Activated CD8-positive, alpha-beta T cell treated with anti-CD3 and anti-CD28 coated beads for 36 hours (primary cell): ENCODE results near the gene NTF3. TPM values are rescaled to one million over a fixed set of nuclear protein-coding genes. Genes with fewer than 3 reads are reported as not detected.

Experiments
- ATAC-seq: fragments of 200-7000 bp; cut with Tn5 transposase; one replicate; pipeline ENCODE4 v1.10.0; 2021; ENCODE audit warnings: mild to moderate bottlenecking, moderate library complexity
- CTCF ChIA-PET: fragments of 350-600 bp; sonication (Branson Sonifier 250); formaldehyde crosslinking; loops from one replicate; lab custom pipeline; 2021; ENCODE audit warnings: antibody characterized with exemption; lab: Charles Lee
- POLR2A ChIA-PET: fragments of 350-600 bp; sonication (Branson Sonifier 250); formaldehyde crosslinking; loops from one replicate; lab custom pipeline; 2021; ENCODE audit warnings: antibody characterized with exemption; lab: Charles Lee
- DNase-seq: peaks from one replicate; pipeline ENCODE4 v3.0.0-alpha.2; 2020
- H3K27ac Mint-ChIP-seq: one replicate; pipeline ENCODE4 v1.8.0; 2021; ENCODE audit warnings: mild to moderate bottlenecking, mixed read lengths
- H3K27me3 Mint-ChIP-seq: one replicate; pipeline ENCODE4 v1.8.0; 2021; ENCODE audit warnings: mixed read lengths
- H3K36me3 Mint-ChIP-seq: one replicate; pipeline ENCODE4 v1.8.0; 2021; ENCODE audit warnings: low read depth, mixed read lengths
- H3K4me1 Mint-ChIP-seq: one replicate; pipeline ENCODE4 v1.8.0; 2021; ENCODE audit warnings: low read depth, mixed read lengths
- H3K4me3 Mint-ChIP-seq: one replicate; pipeline ENCODE4 v1.8.0; 2021; ENCODE audit warnings: mild to moderate bottlenecking, moderate library complexity, mixed read lengths
- H3K9me3 Mint-ChIP-seq: one replicate; pipeline ENCODE4 v1.8.0; 2021; ENCODE audit warnings: mixed read lengths
- CTCF ChIP-seq: fragments of 200-600 bp; IDR thresholded peaks from one replicate; pipeline ENCODE4 v1.8.0; 2022; ENCODE audit warnings: antibody characterized with exemption, mild to moderate bottlenecking
- intact Hi-C: fragments of 100-400 bp; cut with micrococcal nuclease; formaldehyde crosslinking; loops from one replicate; pipeline ENCODE4 v1.10.0; 2022
- total RNA-seq, 2 experiments: library from RNA; stranded (reverse); gene quantifications; one replicate each; pipeline ENCODE4 v1.2.3, GENCODE V29; 2021

NTF3 gene
- total RNA-seq, 2 experiments from 2014 or later = not detected

GRCh38 chr12:5402009-5402935 lies 29.6 kb upstream of the NTF3 start:
- H3K9me3 Mint-ChIP-seq = no peaks in the 10 kb centered on the region
- H3K4me3 Mint-ChIP-seq = no peak overlapping the region

GRCh38 chr12:5403411-5403810 lies 28.5 kb upstream of the NTF3 start:
- DNase-seq (no peak), ATAC-seq (no peak)
- H3K4me3 Mint-ChIP-seq = no peak overlapping the region
- H3K27ac Mint-ChIP-seq = no peak overlapping the region
- H3K4me1 Mint-ChIP-seq = no peaks in the 10 kb centered on the region
- peaks cover 8% of the 10 kb centered on the region for H3K27me3 Mint-ChIP-seq
- no peaks in the 10 kb centered on the region for H3K36me3 Mint-ChIP-seq
- ChIA-PET POLR2A (no interaction called here), CTCF (no interaction called here)
- no peaks in the 10 kb centered on the region for H3K9me3 Mint-ChIP-seq
- TF ChIP-seq CTCF = no peak
- intact Hi-C loops = no loop called here

More at GRCh38 chr12:5402009-5402935, 29.6 kb upstream of the NTF3 start:
- peaks cover 15% of the 10 kb centered on the region for H3K27me3 Mint-ChIP-seq
- ChIA-PET POLR2A (no interaction called here), CTCF (no interaction called here)
- DNase-seq = no peak
- no peaks in the 10 kb centered on the region for H3K36me3 Mint-ChIP-seq
- no peak overlapping the region for H3K27ac Mint-ChIP-seq
- no peak for ATAC-seq
- no peaks in the 10 kb centered on the region for H3K4me1 Mint-ChIP-seq
- TF ChIP-seq CTCF = no peak
- intact Hi-C loops = no loop called here

GRCh38 chr12:5407034-5407856 lies 24.7 kb upstream of the NTF3 start:
- POLR2A ChIA-PET = no interaction called here
- peaks cover 2% of the 10 kb centered on the region for H3K9me3 Mint-ChIP-seq
- no peak for DNase-seq
- H3K4me3 Mint-ChIP-seq = no peak overlapping the region
- intact Hi-C loops = no loop called here
- H3K27me3 Mint-ChIP-seq = peaks cover 5% of the 10 kb centered on the region
- CTCF ChIA-PET = no interaction called here
- no peak for TF ChIP-seq CTCF
- H3K36me3 Mint-ChIP-seq = no peaks in the 10 kb centered on the region
- no peaks in the 10 kb centered on the region for H3K4me1 Mint-ChIP-seq
- no peak overlapping the region for H3K27ac Mint-ChIP-seq
- no peak for ATAC-seq

GRCh38 chr12:5409619-5410018 lies 22.3 kb upstream of the NTF3 start:
- no peak for TF ChIP-seq CTCF

More at GRCh38 chr12:5409619-5410018, 22.3 kb upstream of the NTF3 start:
- Mint-ChIP-seq H3K27ac (no peak overlapping the region), H3K9me3 (peaks cover 2% of the 10 kb centered on the region), H3K4me1 (no peaks in the 10 kb centered on the region), H3K27me3 (peaks cover under 1% of the 10 kb centered on the region), H3K4me3 (no peak overlapping the region), H3K36me3 (no peaks in the 10 kb centered on the region)
- POLR2A ChIA-PET = no interaction called here
- intact Hi-C loops = no loop called here
- CTCF ChIA-PET = no interaction called here
- ATAC-seq (no peak), DNase-seq (no peak)
